Sigmoid colon (tissue), 4 donors: Measurements from ENCODE around the gene SAT1.

Experiments
- EP300 ChIP-seq, 4 donors: sonication (generic); formaldehyde crosslinking; IDR thresholded peaks; one replicate each; pipeline ENCODE4 v1.6.1; 2017; ENCODE audit warnings: antibody characterized with exemption in 4 of 4
- POLR2A ChIP-seq, 2 donors: fragments of 450-650 bp; IDR thresholded peaks; one replicate each; pipeline ENCODE4 v1.6.1; 2016; ENCODE audit warnings: antibody characterized with exemption in 2 of 2, mild to moderate bottlenecking in 2 of 2, moderate library complexity in 2 of 2
- POLR2AphosphoS5 ChIP-seq, 4 donors: sonication (generic); formaldehyde crosslinking; IDR thresholded peaks; one replicate each; pipeline ENCODE4 v1.6.1; 2017; ENCODE audit warnings: antibody characterized with exemption in 4 of 4
- TF ChIP-seq, protein P1 (sequence below), 4 experiments: fragments of 450-650 bp in 3 of 4; fragments of 200-600 bp in 1 of 4; IDR thresholded peaks; one replicate each; pipeline ENCODE4 v1.5.1; 2016 to 2019; ENCODE audit warnings: antibody characterized with exemption in 4 of 4, mild to moderate bottlenecking in 3 of 4, moderate library complexity in 2 of 4

DNA sequence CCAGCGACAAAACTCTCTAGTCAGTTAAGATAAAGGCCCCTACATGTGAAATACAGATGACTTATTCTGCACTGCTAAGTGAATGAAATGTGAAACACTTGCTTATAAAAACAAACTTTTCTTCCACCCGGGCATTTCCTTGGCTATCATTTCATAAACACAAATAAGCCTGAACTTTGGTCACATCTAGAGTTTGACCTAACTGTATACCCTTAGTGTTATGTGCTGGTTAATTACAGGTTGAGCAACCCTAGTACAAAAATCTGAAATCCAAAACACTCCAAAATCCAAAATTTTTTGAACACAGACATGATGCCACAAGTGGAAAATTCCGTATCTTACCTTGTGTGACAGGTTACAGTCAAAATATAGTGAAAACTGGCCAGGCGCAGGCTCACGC is 45.9 kb downstream of the SAT1 start:
- no peak for TF ChIP-seq EP300 (IDR thresholded peaks at IDR 0.05)
- TF ChIP-seq, protein P1, sequence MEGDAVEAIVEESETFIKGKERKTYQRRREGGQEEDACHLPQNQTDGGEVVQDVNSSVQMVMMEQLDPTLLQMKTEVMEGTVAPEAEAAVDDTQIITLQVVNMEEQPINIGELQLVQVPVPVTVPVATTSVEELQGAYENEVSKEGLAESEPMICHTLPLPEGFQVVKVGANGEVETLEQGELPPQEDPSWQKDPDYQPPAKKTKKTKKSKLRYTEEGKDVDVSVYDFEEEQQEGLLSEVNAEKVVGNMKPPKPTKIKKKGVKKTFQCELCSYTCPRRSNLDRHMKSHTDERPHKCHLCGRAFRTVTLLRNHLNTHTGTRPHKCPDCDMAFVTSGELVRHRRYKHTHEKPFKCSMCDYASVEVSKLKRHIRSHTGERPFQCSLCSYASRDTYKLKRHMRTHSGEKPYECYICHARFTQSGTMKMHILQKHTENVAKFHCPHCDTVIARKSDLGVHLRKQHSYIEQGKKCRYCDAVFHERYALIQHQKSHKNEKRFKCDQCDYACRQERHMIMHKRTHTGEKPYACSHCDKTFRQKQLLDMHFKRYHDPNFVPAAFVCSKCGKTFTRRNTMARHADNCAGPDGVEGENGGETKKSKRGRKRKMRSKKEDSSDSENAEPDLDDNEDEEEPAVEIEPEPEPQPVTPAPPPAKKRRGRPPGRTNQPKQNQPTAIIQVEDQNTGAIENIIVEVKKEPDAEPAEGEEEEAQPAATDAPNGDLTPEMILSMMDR (IDR thresholded peaks at IDR 0.05), result no peak
- TF ChIP-seq POLR2A (IDR thresholded peaks at IDR 0.05), result no peak
- no peak for TF ChIP-seq POLR2AphosphoS5 (IDR thresholded peaks at IDR 0.05)
